Esophagus squamous epithelium (tissue), 4 donors: ENCODE data around the gene RPS2.

Experiments
- CTCF ChIP-seq, 6 experiments: fragments of 450-650 bp in 4 of 6; fragments of 200-600 bp in 2 of 6; sonication (generic) in 2 of 6; IDR thresholded peaks; one replicate each; pipeline ENCODE4 v1.5.1; 2016 to 2019; ENCODE audit warnings: antibody characterized with exemption in 6 of 6, mild to moderate bottlenecking in 4 of 6, moderate library complexity in 4 of 6
- POLR2A ChIP-seq, 4 donors: fragments of 450-650 bp; IDR thresholded peaks; one replicate each; pipeline ENCODE4 v1.6.1; 2017; ENCODE audit warnings: antibody characterized with exemption in 4 of 4, mild to moderate bottlenecking in 4 of 4, moderate library complexity in 3 of 4

- TF ChIP-seq CTCF (IDR thresholded peaks at IDR 0.05) (no peak), POLR2A (IDR thresholded peaks at IDR 0.05) (no peak)
Measured at GRCh38 chr16:1924095-1924494, 40.5 kb downstream of the RPS2 start.
